H9 (cell line): ENCODE results near the gene ASTL. TPM values are rescaled to one million over a fixed set of nuclear protein-coding genes. Genes with fewer than 3 reads are reported as not detected.

ENCODE experiments used
- DNase-seq: peaks from one replicate; pipeline ENCODE4 v3.0.0-alpha.2; 2017
- H2AFZ ChIP-seq: one replicate; pipeline ENCODE4 v1.6.1; 2013; ENCODE audit warnings: mild to moderate bottlenecking, low read length, control low read depth, moderate library complexity
- H2AK5ac ChIP-seq: 2 replicates; pipeline ENCODE4 v1.6.1; 2013; ENCODE audit warnings: low read length, control low read depth, mixed read lengths; ENCODE audit not compliant: insufficient read length
- H2BK120ac ChIP-seq: one replicate; pipeline ENCODE4 v1.6.1; 2013; ENCODE audit warnings: low read depth, mild to moderate bottlenecking, low read length, control low read depth, inconsistent platforms; ENCODE audit not compliant: poor library complexity, severe bottlenecking
- H2BK12ac ChIP-seq: 2 replicates; pipeline ENCODE4 v1.6.1; 2013; ENCODE audit warnings: low read length, control low read depth, mixed read lengths, low read depth; ENCODE audit not compliant: insufficient read length
- H2BK15ac ChIP-seq: 2 replicates; pipeline ENCODE4 v1.6.1; 2013; ENCODE audit warnings: low read depth, low read length, control low read depth
- H2BK20ac ChIP-seq: one replicate; pipeline ENCODE4 v1.6.1; 2013; ENCODE audit warnings: low read depth, mild to moderate bottlenecking, low read length, control low read depth, inconsistent platforms; ENCODE audit not compliant: poor library complexity, severe bottlenecking
- H2BK5ac ChIP-seq: 2 replicates; pipeline ENCODE4 v1.6.1; 2013; ENCODE audit warnings: low read length, control low read depth, mixed read lengths; ENCODE audit not compliant: insufficient read length
- H3K14ac ChIP-seq: 2 replicates; pipeline ENCODE4 v1.6.1; 2013; ENCODE audit warnings: low read length, control low read depth; ENCODE audit not compliant: insufficient read depth
- H3K18ac ChIP-seq: 2 replicates; pipeline ENCODE4 v1.6.1; 2013; ENCODE audit warnings: low read depth, mild to moderate bottlenecking, mixed read lengths, low read length, control low read depth; ENCODE audit not compliant: insufficient read length
- H3K23ac ChIP-seq: 2 replicates; pipeline ENCODE4 v1.6.1; 2013; ENCODE audit warnings: low read length, control low read depth, mixed read lengths, low read depth; ENCODE audit not compliant: insufficient read length
- H3K23me2 ChIP-seq: 2 replicates; pipeline ENCODE4 v1.6.1; 2013; ENCODE audit warnings: low read depth, mild to moderate bottlenecking, mixed read lengths, low read length, control low read depth; ENCODE audit not compliant: insufficient read length, poor library complexity, severe bottlenecking
- H3K27ac ChIP-seq: 2 replicates; pipeline ENCODE4 v1.5.1; 2013; ENCODE audit warnings: low read length, control low read depth, mixed read lengths, low read depth; ENCODE audit not compliant: insufficient read length
- H3K27me3 ChIP-seq: 2 replicates; pipeline ENCODE4 v1.6.1; 2013; ENCODE audit warnings: low read length, control low read depth, inconsistent platforms; ENCODE audit not compliant: insufficient read depth
- H3K4ac ChIP-seq: 2 replicates; pipeline ENCODE4 v1.6.1; 2013; ENCODE audit warnings: low read depth, mild to moderate bottlenecking, control low read depth, inconsistent platforms, low read length, moderate library complexity
- H3K4me1 ChIP-seq: 2 replicates; pipeline ENCODE4 v1.6.1; 2013; ENCODE audit warnings: low read length, control low read depth, inconsistent platforms; ENCODE audit not compliant: insufficient read depth
- H3K4me2 ChIP-seq: 2 replicates; pipeline ENCODE4 v1.6.1; 2013; ENCODE audit warnings: low read length, control low read depth, mixed read lengths; ENCODE audit not compliant: insufficient read length, insufficient read depth
- H3K56ac ChIP-seq: 2 replicates; pipeline ENCODE4 v1.6.1; 2013; ENCODE audit warnings: low read depth, mild to moderate bottlenecking, mixed read lengths, low read length, control low read depth; ENCODE audit not compliant: insufficient read length
- H3K79me1 ChIP-seq: 2 replicates; pipeline ENCODE4 v1.6.1; 2013; ENCODE audit warnings: low read depth, mild to moderate bottlenecking, moderate library complexity, low read length, control low read depth, inconsistent platforms; ENCODE audit not compliant: insufficient read depth, poor library complexity, severe bottlenecking
- H3K79me2 ChIP-seq: 2 replicates; pipeline ENCODE4 v1.6.1; 2013; ENCODE audit warnings: low read length, control low read depth, inconsistent platforms; ENCODE audit not compliant: insufficient read depth
- H3K9ac ChIP-seq: 2 replicates; pipeline ENCODE4 v1.6.1; 2013; ENCODE audit warnings: low read length, control low read depth, mixed read lengths; ENCODE audit not compliant: insufficient read length; ENCODE audit errors: extremely low read depth
- H3K9me3 ChIP-seq: one replicate; pipeline ENCODE4 v1.6.1; 2013; ENCODE audit warnings: low read depth, low read length, inconsistent platforms; ENCODE audit not compliant: control insufficient read depth
- H3T11ph ChIP-seq: one replicate; pipeline ENCODE4 v1.6.1; 2013; ENCODE audit warnings: mild to moderate bottlenecking, low read length, control low read depth, inconsistent platforms
- H4K20me1 ChIP-seq: one replicate; pipeline ENCODE4 v1.6.1; 2013; ENCODE audit not compliant: control insufficient read depth, insufficient read length, insufficient read depth
- H4K5ac ChIP-seq: 2 replicates; pipeline ENCODE4 v1.6.1; 2013; ENCODE audit warnings: low read depth, mild to moderate bottlenecking, mixed read lengths, low read length, control low read depth; ENCODE audit not compliant: insufficient read length
- H4K8ac ChIP-seq: replicated peaks from 2 replicates; pipeline ENCODE4 v1.6.1; 2013; ENCODE audit warnings: low read length, control low read depth, mixed read lengths, low read depth; ENCODE audit not compliant: insufficient read length
- H4K91ac ChIP-seq: 2 replicates; pipeline ENCODE4 v1.6.1; 2013; ENCODE audit warnings: low read depth, mild to moderate bottlenecking, moderate library complexity, mixed read lengths, low read length, control low read depth; ENCODE audit not compliant: insufficient read length
- H3K27ac Mint-ChIP-seq, 3 experiments: 2 replicates in 2 of 3; 3 replicates in 1 of 3; pipeline ENCODE4 v1.8.0; 2020 to 2021; ENCODE audit warnings: mixed read lengths in 3 of 3, mild to moderate bottlenecking in 1 of 3, moderate library complexity in 1 of 3
- H3K27me3 Mint-ChIP-seq: 2 replicates; pipeline ENCODE4 v1.8.0; 2021; ENCODE audit warnings: low read depth, mild to moderate bottlenecking, moderate library complexity, mixed read lengths
- H3K36me3 Mint-ChIP-seq, 3 experiments: 2 replicates in 2 of 3; 3 replicates in 1 of 3; pipeline ENCODE4 v1.8.0; 2020 to 2021; ENCODE audit warnings: low read depth in 3 of 3, mixed read lengths in 3 of 3; ENCODE audit not compliant: insufficient read depth in 1 of 3
- H3K4me1 Mint-ChIP-seq, 2 experiments: 2 replicates each; pipeline ENCODE4 v1.8.0; 2020; ENCODE audit warnings: mixed read lengths in 2 of 2
- H3K4me3 Mint-ChIP-seq, 2 experiments: 2 replicates in 1 of 2; 3 replicates in 1 of 2; pipeline ENCODE4 v1.8.0; 2020 to 2021; ENCODE audit warnings: mild to moderate bottlenecking in 2 of 2, mixed read lengths in 2 of 2, moderate library complexity in 1 of 2
- H3K9me3 Mint-ChIP-seq, 2 experiments: 2 replicates in 1 of 2; 3 replicates in 1 of 2; pipeline ENCODE4 v1.8.0; 2020; ENCODE audit warnings: mild to moderate bottlenecking in 2 of 2, mixed read lengths in 2 of 2, moderate library complexity in 1 of 2
- WGBS: extraction: QIAGEN DNeasy Blood & Tissue Kit; methylation state at CpG from one replicate; pipeline ENCODE4 v1.1.7; 2013; ENCODE audit warnings: missing lambda C conversion rate, low lambda C conversion rate, mixed read lengths; ENCODE audit not compliant: insufficient read length; ENCODE audit errors: extremely low coverage; 5-methylcytosine and 5-hydroxymethylcytosine counted together
- total RNA-seq: library from RNA; stranded (reverse); gene quantifications from 2 replicates; pipeline ENCODE4 v1.2.1, GENCODE V29; 2021
- TF ChIP-seq, protein P1 (sequence below): fragments of 200-600 bp; sonication (generic); conservative IDR thresholded peaks from 3 replicates; pipeline ENCODE4 v1.8.0; 2021; ENCODE audit warnings: antibody characterized with exemption, mild to moderate bottlenecking

Gene ASTL
- total RNA-seq, 1 experiment from 2014 or later, result 0.81 TPM

DNA sequence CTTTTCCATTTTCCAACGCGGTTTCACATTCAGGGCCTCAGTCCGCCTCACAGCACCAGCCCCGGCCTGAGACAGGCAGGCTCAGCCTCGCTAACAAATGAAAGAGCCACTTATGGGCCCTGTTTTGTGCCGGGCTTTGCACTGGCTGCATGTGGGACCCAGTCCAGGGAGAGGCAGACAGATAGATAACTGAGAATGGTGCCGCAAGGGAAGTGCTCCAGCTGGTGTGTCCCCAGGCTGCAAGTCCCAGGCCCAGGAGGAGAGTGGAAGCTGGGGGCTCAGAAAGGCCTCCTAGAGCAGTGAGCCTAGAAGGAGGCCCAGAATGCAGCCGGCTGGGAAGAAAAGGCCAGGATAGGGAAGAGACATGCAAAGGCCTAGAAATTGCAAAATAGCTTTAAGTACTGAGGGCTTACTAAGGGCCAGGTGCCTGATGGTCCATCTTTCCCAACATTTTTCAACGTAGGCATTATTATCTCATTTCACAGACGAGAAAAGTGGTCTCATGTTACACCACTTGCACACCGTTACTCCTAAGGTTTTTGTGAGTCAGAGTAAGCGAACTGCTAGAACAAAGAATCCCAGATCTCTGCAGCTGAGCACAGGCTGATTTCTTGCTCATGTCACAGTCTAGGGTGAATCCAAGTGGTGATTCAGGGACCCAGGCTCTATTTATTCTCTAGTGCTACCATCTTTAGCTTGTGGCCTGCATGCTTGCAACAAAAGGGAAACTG lies 47.9 kb downstream of the ASTL start:
- H3K27ac Mint-ChIP-seq, result peak overlapping the region in 1 of 3 experiments; percentile 33; a peak in 1 of 7 replicates
- Histone ChIP-seq H3K4ac (no peak overlapping the region), H2AK5ac (no peak overlapping the region), H2BK12ac (no peak overlapping the region), H4K5ac (no peak overlapping the region), H3K23ac (no peak overlapping the region), H3K79me1 (no peaks in the 10 kb centered on the region), H4K8ac (no peak overlapping the region), H4K91ac (no peak overlapping the region), H2BK15ac (no peak overlapping the region), H3K27me3 (no peaks in the 10 kb centered on the region), H3K18ac (no peak overlapping the region), H2BK20ac (no peak overlapping the region), H4K20me1 (no peaks in the 10 kb centered on the region), H3K9me3 (no peaks in the 10 kb centered on the region), H2BK5ac (no peak overlapping the region), H3K79me2 (no peaks in the 10 kb centered on the region), H3K23me2 (no peaks in the 10 kb centered on the region), H3K14ac (no peak overlapping the region), H3T11ph (no peak overlapping the region), H3K4me1 (no peaks in the 10 kb centered on the region), H3K9ac (no peak overlapping the region), H3K56ac (no peak overlapping the region), H3K4me2 (no peak overlapping the region), H3K27ac (no peak overlapping the region), H2AFZ (no peak overlapping the region), H2BK120ac (no peak overlapping the region)
- H3K4me1 Mint-ChIP-seq, result peaks cover 25 to 42% of the 10 kb centered on the region in 2 experiments
- no peak for DNase-seq
- no peak overlapping the region for H3K4me3 Mint-ChIP-seq
- peaks cover 2% of the 10 kb centered on the region for H3K27me3 Mint-ChIP-seq
- no peaks in the 10 kb centered on the region for H3K36me3 Mint-ChIP-seq
- no peaks in the 10 kb centered on the region; a peak in 1 of 5 replicates for H3K9me3 Mint-ChIP-seq
- TF ChIP-seq, protein P1, sequence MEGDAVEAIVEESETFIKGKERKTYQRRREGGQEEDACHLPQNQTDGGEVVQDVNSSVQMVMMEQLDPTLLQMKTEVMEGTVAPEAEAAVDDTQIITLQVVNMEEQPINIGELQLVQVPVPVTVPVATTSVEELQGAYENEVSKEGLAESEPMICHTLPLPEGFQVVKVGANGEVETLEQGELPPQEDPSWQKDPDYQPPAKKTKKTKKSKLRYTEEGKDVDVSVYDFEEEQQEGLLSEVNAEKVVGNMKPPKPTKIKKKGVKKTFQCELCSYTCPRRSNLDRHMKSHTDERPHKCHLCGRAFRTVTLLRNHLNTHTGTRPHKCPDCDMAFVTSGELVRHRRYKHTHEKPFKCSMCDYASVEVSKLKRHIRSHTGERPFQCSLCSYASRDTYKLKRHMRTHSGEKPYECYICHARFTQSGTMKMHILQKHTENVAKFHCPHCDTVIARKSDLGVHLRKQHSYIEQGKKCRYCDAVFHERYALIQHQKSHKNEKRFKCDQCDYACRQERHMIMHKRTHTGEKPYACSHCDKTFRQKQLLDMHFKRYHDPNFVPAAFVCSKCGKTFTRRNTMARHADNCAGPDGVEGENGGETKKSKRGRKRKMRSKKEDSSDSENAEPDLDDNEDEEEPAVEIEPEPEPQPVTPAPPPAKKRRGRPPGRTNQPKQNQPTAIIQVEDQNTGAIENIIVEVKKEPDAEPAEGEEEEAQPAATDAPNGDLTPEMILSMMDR, result no peak
- WGBS, result no CpG with 5 or more reads among the region's 12 CpGs
